GM21737 (cell line): Measurements from ENCODE around the gene TMEM138.

Experiments used
- ATAC-seq: cut with Tn5 transposase; IDR thresholded peaks from one replicate; pipeline ENCODE4 v1.9.1; 2021; ENCODE audit warnings: mild to moderate bottlenecking, moderate library complexity; ENCODE audit not compliant: unreplicated experiment

TMEM138 gene

DNA sequence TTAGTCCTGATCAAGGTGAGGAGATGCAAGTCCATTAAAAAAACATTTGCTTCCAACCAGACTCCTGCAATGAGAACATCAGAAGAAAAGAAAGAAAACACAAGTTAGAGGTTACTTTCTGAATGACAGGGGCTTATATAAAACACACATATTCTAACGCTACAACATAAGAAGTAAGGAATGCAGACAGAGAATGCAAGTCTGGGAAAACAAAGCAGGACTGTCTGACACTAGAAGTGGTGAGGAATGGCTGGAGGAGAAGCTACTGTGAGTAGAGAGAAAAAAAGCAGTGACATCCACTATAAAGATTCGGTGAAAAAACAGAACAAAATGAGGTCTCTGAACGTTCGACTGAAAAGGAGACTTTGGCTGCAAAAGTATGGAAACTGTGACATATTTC lies 42.5 kb downstream of the TMEM138 start:
- ATAC-seq: no peak

DNA sequence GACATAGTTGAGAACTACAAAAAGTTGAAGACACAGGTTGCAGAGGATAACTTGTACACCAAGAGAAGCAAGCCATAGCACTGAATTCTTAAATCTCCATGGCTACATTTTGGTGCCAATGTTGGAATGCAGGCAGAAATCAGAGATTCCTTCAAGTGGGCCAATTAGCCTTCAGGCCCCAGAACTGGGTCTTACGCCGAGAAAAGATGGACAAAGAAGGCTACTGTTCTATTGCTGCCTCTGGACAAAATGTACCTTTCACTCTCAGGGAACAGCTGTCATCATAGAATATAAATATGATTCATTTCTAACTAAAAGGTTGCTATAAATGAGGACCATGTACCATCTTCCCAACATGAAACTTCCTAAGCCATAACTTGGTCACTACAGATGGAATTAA lies 43.9 kb downstream of the TMEM138 start:
- ATAC-seq: no peak

DNA sequence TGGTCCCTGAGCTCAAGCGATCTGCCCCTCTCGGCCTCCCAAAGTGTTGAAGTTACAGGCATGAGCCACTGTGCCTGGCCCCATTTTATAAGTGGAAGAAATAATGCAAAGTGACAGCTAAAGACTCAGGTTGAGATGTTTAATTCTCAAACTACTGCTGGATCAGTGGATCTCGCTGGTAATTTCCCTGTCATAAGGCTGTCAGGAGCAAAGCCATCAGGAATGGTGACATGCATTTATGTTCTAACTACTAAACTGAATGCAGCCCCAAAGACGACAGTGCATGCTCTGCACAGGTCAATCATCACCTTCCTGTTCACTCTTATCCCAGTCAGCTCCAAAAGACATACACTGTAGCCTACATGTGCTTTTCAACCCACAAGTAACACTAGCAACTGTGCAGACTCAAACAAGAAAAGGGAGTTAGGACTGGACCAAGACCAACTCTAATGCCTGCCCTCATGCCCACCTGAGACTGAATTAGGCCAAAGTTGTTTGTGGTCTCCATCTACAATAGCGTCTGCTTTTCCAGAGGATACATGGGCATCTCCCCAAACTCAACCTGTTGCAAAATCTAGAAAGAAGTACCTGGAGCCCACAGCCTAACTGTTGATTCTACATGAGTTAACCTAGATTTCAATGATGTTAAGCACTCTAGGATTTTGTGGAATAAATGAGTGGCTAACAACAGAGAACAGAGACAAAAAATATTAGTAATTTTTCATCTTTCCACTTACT lies 45.0 kb downstream of the TMEM138 start:
- ATAC-seq: no peak

DNA sequence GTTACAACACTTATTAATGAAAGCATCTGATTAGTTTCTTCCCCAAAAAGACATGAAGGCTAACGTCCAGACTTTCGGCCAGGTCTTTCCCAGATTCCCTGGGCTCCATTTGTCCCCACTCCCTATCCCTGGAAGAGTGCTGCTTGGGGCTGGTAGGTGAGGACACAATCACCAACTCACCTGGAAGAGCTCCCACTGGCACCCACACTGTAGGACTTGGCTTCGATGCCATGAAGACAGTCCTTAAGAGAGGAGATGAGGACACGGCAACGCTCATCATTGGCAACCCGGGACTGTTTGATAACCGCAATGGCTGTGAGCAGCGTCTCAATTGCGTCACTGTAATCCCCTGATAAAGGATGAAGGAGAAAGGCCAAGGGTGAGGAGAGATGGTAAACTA lies 49.4 kb downstream of the TMEM138 start:
- ATAC-seq: no peak

DNA sequence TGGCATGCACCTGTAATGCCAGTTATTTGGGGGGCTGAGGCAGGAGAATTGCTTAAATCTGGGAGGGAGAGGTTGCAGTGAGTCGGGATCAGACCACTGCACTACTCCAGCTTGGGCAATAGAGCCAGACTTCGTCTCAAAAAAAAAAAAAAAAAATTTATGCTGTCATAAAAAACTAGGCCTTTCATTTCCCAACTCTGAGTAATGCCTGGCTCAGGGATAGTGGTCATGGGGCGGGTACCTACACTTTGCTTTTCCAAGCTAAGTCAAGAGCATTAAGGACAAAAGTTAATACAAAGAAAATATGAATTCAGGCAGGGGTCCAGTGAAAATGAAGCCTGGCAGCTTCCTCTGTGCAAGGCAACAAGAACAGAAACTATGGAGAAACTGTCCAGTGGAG lies 51.3 kb downstream of the TMEM138 start:
- ATAC-seq: no peak

DNA sequence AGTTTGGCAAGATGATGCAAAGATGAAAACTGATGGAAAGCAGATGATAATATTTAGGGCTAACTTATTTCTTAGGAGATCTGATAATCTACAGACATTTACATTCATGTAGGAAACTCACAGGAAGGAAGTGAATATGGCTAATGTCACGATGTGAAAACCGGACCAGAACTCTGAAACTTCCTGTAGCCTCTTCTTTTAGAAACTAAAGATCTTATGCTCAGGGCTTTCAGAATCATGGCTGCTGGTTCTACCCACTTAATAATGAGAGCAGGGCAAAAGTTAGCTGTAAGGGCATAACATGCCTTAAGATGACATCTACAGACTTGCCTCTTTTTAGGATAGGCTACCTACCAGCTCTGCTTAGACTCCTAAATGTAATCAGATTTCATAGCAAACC lies 52.4 kb downstream of the TMEM138 start:
- ATAC-seq: no peak

DNA sequence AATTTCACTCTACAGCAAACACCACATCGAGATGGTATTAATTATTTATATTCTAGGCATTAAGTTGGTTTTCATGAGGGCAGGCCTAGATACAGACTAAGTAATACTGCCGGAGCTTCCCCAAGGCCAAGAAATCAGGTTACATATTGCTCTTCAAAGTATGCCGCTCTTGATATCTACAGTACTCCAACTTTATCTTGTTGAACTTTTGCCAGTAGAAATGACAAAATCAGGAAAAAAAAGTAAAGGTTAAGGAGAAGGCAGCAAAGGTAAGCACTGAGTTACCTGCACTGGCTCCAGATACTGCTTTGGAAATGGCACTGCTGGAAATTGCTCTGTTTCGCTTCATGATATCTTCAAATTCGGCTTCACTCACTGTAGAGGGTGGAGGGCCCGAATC lies 53.2 kb downstream of the TMEM138 start:
- ATAC-seq: no peak

DNA sequence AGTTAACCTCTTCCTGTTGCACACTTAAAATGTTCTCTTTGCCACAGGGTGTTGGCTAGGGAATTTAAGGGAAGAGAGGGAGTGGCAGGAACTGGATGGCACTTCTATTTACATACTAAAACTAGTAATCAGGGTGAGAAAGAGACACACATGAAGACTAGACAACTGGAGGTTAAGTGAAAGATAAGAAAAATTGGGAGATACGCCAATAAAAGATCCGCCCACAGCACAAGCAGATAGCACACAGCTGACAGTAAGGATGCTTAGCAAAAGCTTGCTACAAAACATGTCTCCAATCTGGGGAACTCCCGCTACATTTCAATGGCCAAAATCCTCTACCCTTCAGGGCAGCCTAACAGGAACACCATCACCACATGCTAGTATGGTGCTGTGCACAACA lies 54.8 kb downstream of the TMEM138 start:
- no peak for ATAC-seq

DNA sequence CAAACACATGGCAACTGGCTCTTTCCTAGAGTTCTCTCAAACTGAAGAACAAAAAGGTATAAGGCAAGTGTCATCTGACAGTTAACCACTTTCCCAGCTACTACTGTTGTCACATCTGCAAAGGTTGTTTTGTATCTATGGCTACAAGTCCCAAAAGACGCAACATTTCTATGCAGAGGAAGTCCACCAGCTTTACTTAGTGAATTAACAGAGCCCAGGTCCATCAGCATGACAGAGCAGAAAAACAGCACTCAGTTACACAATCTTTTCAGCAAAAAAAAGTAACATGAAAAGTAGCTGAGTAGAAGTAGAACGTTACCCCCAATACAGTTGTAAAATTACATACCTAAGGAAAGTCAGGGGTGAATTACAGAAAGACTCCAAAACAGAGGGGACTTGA lies 55.5 kb downstream of the TMEM138 start:
- ATAC-seq: no peak

DNA sequence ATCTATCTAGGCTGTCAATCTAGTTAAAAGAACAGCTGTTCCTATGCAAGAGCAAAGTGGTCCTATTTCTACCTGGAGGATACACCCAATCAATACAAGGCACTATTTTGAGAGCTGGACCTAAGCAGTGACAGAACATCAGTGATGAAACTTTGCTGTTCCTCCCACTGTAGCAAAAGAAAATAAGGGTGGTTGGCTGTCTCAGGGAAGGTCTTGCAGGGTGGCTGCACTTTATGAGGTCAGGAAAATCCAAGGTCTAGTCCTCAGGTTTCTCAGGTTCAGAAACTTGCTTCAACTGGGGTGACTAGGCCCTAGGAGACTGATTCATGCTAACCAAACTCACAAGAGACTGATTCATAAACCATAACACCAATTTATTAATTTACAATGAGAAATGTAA lies 56.0 kb downstream of the TMEM138 start:
- ATAC-seq: no peak
